ENCODE measurements around the gene DPM1. TPM values are rescaled to one million over a fixed set of nuclear protein-coding genes. Genes with fewer than 3 reads are reported as not detected.

The DPM1 gene
- total and polyA plus RNA-seq, 3 donors from 2014 or later = 44.5 to 71.0 (median 54.3) TPM

DNA sequence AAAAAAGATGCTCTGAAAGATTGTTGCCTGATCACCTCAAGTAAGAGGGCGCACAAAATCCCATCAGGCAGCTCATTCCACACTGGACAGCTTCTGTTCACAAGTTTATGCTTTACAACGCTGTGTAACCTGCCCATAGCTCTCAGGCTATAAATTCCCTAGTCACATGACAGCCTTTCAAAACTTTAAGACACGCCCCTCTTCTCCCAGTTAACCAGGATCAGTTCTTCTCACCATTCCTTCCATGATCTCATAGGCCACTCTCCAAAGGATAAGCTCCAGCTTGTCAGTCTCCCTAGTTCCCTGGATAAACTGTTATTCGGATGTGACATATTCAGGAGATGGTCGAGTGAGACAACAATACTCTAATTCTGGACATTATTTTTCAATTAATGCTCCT, 42.1 kb downstream of the DPM1 start:
- Histone ChIP-seq H3K27me3 (no peaks in the 10 kb centered on the region), H3K4me1 (peaks cover 57% of the 10 kb centered on the region), H3K9me3 (no peaks in the 10 kb centered on the region), H3K36me3 (ENCODE audit: low read depth, missing control alignments) (no peaks in the 10 kb centered on the region), H3K4me3 (no peak overlapping the region), H3K27ac (peak overlapping the region in 1 of 2 donors; percentile 48)
- DNase-seq = no peak
- TF ChIP-seq CTCF (IDR thresholded peaks at IDR 0.05) (no peak), POLR2A (IDR thresholded peaks at IDR 0.05) (no peak)
- 59 to 77% methylated on average over 5 of the region's 5 CpGs for WGBS, 2 donors
- intact Hi-C loops (cut with DNase I; ENCODE audit: low total_unique reads) = no loop called here

DNA sequence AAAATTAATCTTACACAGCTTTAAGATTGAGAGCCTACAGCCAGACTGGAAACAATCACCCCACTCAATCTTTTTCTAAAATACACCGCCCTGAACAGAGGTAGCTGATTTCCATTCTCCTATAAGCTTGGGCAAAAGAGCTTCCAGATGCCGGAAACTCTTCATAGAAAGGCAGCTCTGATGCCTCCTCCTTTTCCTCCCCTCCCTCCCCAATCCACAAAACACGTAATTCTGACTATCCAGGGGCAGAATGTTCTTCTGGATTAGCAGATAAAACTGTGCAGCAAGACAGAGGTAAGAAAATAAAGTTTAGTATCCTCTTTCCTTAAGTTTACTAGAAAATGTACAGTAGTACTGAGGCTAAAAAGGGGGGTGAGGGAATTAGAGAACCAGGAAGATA, 42.9 kb downstream of the DPM1 start:
- no peak for DNase-seq
- no peaks in the 10 kb centered on the region for H3K36me3 ChIP-seq (ENCODE audit: low read depth, missing control alignments)
- intact Hi-C loops (cut with DNase I; ENCODE audit: low total_unique reads) = no loop called here
- peak overlapping the region in 1 of 2 donors; percentile 48 for H3K27ac ChIP-seq
- 41 to 45% methylated on average over 3 of the region's 3 CpGs for WGBS, 2 donors
- no peak for TF ChIP-seq POLR2A (IDR thresholded peaks at IDR 0.05)
- H3K4me3 ChIP-seq = no peak overlapping the region
- H3K9me3 ChIP-seq = no peaks in the 10 kb centered on the region
- no peaks in the 10 kb centered on the region for H3K27me3 ChIP-seq
- H3K4me1 ChIP-seq = peaks cover 56% of the 10 kb centered on the region

- intact Hi-C loops (cut with DNase I; ENCODE audit: low total_unique reads) = no loop called here
- no peaks in the 10 kb centered on the region for H3K9me3 ChIP-seq
Measured at GRCh38 chr20:50913690-50914375, 44.5 kb downstream of the DPM1 start.

GRCh38 chr20:50911716-50912115, 46.6 kb downstream of the DPM1 start:
- H3K4me1 ChIP-seq = peaks cover 37% of the 10 kb centered on the region
- H3K27me3 ChIP-seq = no peaks in the 10 kb centered on the region
- H3K4me3 ChIP-seq = no peak overlapping the region
- TF ChIP-seq CTCF (IDR thresholded peaks at IDR 0.05) = no peak
- no peak for TF ChIP-seq POLR2A (IDR thresholded peaks at IDR 0.05)
- H3K27ac ChIP-seq = no peak overlapping the region
- no peaks in the 10 kb centered on the region for H3K36me3 ChIP-seq (ENCODE audit: low read depth, missing control alignments)
- 32 to 62% methylated on average over 1 of the region's 1 CpG for WGBS, 2 donors
- intact Hi-C loops (cut with DNase I; ENCODE audit: low total_unique reads) = no loop called here
- H3K9me3 ChIP-seq = no peaks in the 10 kb centered on the region
- DNase-seq = no peak

More at GRCh38 chr20:50913690-50914375, 44.5 kb downstream of the DPM1 start:
- peaks cover 50% of the 10 kb centered on the region for H3K4me1 ChIP-seq
- no peak for TF ChIP-seq CTCF (IDR thresholded peaks at IDR 0.05)
- TF ChIP-seq POLR2A (IDR thresholded peaks at IDR 0.05) = no peak
- no peak for DNase-seq
- H3K27ac ChIP-seq = peak overlapping the region in 1 of 2 donors; percentile 13
- no peaks in the 10 kb centered on the region for H3K27me3 ChIP-seq
- 61 to 67% methylated on average over 2 of the region's 2 CpGs for WGBS, 2 donors
- H3K4me3 ChIP-seq = no peak overlapping the region
- H3K36me3 ChIP-seq (ENCODE audit: low read depth, missing control alignments) = no peaks in the 10 kb centered on the region

- intact Hi-C loops (cut with DNase I; ENCODE audit: low total_unique reads) = no loop called here
- H3K9me3 ChIP-seq = no peaks in the 10 kb centered on the region
- TF ChIP-seq CTCF (IDR thresholded peaks at IDR 0.05) = no peak
- TF ChIP-seq POLR2A (IDR thresholded peaks at IDR 0.05) = no peak
- no peak overlapping the region for H3K4me3 ChIP-seq
- no peak overlapping the region for H3K27ac ChIP-seq
- no peaks in the 10 kb centered on the region for H3K27me3 ChIP-seq
- 59 to 60% methylated on average over 3 of the region's 3 CpGs for WGBS, 2 donors
- DNase-seq = no peak
- H3K4me1 ChIP-seq = peaks cover 31% of the 10 kb centered on the region
- no peaks in the 10 kb centered on the region for H3K36me3 ChIP-seq (ENCODE audit: low read depth, missing control alignments)
Measured at GRCh38 chr20:50911030-50911429, 47.3 kb downstream of the DPM1 start.

Data from testis (tissue), 3 donors.